Activated T-helper 1 cell treated with Interleukin-2 at 50 U/mL for 16 hours (primary cell): ENCODE results near the gene CCDC83.
"Not testable (repeated sequence)": the region's sequence is repeated elsewhere in the genome, so short reads cannot be mapped to it uniquely, and the experiment has no call there.

Experiments used
- DNase-seq: peaks from one replicate; pipeline ENCODE4 v3.0.0-alpha.2; 2020; ENCODE audit warnings: low read depth

The CCDC83 gene

GRCh38 chr11:85889108-85889507 is 33.9 kb downstream of the CCDC83 start:
- no peak for DNase-seq

- DNase-seq: no peak
Observed at GRCh38 chr11:85889676-85890579, 34.7 kb downstream of the CCDC83 start.

GRCh38 chr11:85893395-85893794 is 38.2 kb downstream of the CCDC83 start:
- DNase-seq: no peak

- no peak for DNase-seq
Observed at GRCh38 chr11:85896876-85897275, 41.7 kb downstream of the CCDC83 start.

GRCh38 chr11:85898456-85898855 is 43.3 kb downstream of the CCDC83 start:
- no peak for DNase-seq

- DNase-seq: no peak
Observed at GRCh38 chr11:85902353-85902752, 47.2 kb downstream of the CCDC83 start.

GRCh38 chr11:85903406-85903805 is 48.2 kb downstream of the CCDC83 start:
- no peak for DNase-seq

- no peak for DNase-seq
Observed at GRCh38 chr11:85903811-85904210, 48.6 kb downstream of the CCDC83 start.

GRCh38 chr11:85912414-85912813 is 57.2 kb downstream of the CCDC83 start:
- no peak for DNase-seq

- DNase-seq: no peak
Observed at GRCh38 chr11:85913513-85913912, 58.3 kb downstream of the CCDC83 start.

- no peak for DNase-seq
Observed at GRCh38 chr11:85914425-85914824, 59.2 kb downstream of the CCDC83 start.

GRCh38 chr11:85918910-85919794 is 64.0 kb downstream of the CCDC83 start:
- no peak for DNase-seq

GRCh38 chr11:85922367-85922766 is 67.2 kb downstream of the CCDC83 start:
- no peak for DNase-seq

- DNase-seq: no peak
Observed at GRCh38 chr11:85923455-85923854, 68.3 kb downstream of the CCDC83 start.

- DNase-seq: not testable (repeated sequence)
Observed at GRCh38 chr11:85926653-85927214, 71.6 kb downstream of the CCDC83 start.

GRCh38 chr11:85930879-85931366 is 75.7 kb downstream of the CCDC83 start:
- DNase-seq: no peak

GRCh38 chr11:85934596-85935169 is 79.5 kb downstream of the CCDC83 start:
- DNase-seq: no peak

- no peak for DNase-seq
Observed at GRCh38 chr11:85935751-85936150, 80.6 kb downstream of the CCDC83 start.

GRCh38 chr11:85937835-85938234 is 82.7 kb downstream of the CCDC83 start:
- no peak for DNase-seq

GRCh38 chr11:85939099-85940015 is 84.2 kb downstream of the CCDC83 start:
- no peak for DNase-seq
